ENCODE data around the gene APH1A. TPM values are rescaled to one million over a fixed set of nuclear protein-coding genes. Genes with fewer than 3 reads are reported as not detected.
A peak's percentile ranks its signal among the peaks of the same experiment; 100 is the strongest.
"Not testable (repeated sequence)": the region's sequence is repeated elsewhere in the genome, so short reads cannot be mapped to it uniquely, and the experiment has no call there.

Gene APH1A
- total RNA-seq, 2 experiments from 2014 or later, result 142 to 144 TPM

DNA sequence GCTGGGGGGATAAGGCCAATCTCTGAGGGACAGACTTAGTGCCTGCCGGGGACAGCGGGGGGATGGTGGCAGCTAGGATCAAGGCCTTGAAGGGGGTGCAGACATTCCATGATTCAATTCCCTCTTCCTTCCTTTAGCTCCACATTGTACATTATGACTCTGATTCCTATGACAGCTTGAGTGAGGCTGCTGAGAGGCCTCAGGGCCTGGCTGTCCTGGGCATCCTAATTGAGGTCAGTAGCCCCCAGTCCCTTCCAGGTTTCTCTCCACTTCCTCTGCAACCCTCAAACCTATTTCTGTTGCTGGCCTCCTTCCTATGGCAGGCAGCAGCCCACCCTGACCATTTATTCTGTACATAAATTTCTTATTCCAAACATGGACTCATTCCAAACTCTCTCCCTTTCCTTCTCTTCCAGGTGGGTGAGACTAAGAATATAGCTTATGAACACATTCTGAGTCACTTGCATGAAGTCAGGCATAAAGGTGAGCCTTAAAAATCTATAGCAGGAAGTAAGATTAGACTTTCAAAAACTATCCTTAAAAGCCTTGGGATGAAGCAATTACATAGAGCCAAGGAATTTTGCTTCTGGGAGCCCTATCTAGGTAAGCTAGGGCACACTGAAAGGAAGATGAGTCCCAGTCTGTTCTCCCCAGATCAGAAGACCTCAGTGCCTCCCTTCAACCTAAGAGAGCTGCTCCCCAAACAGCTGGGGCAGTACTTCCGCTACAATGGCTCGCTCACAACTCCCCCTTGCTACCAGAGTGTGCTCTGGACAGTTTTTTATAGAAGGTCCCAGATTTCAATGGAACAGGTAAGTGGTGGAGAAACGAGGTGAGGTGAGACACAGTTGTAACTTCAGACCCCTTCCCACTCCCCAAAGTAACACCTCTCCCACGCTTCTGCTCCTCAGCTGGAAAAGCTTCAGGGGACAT lies 6.2 kb downstream of the APH1A start:
- DNase-seq, result no peak
- ChIA-PET POLR2A (interaction anchor here (0.5 to 2.3 kb wide), 8 partner anchors 10 to 307 kb away, joined by 3 to 6 read pairs (median 3); partner anchors contain the start of gene C1orf54), CTCF (interaction anchor here (0.5 to 1.3 kb wide), 3 partner anchors 11 to 837 kb away, joined by 3 to 4 read pairs (median 4); no protein-coding TSS in a partner anchor)
- H3K36me3 Mint-ChIP-seq (ENCODE audit: low read depth), result peaks cover 31% of the 10 kb centered on the region
- H3K27ac Mint-ChIP-seq, result no peak overlapping the region
- H3K4me1 Mint-ChIP-seq, result peaks cover 23% of the 10 kb centered on the region
- H3K9me3 Mint-ChIP-seq, result no peaks in the 10 kb centered on the region
- H3K4me3 Mint-ChIP-seq, result no peak overlapping the region
- peaks cover 28% of the 10 kb centered on the region for H3K27me3 Mint-ChIP-seq

DNA sequence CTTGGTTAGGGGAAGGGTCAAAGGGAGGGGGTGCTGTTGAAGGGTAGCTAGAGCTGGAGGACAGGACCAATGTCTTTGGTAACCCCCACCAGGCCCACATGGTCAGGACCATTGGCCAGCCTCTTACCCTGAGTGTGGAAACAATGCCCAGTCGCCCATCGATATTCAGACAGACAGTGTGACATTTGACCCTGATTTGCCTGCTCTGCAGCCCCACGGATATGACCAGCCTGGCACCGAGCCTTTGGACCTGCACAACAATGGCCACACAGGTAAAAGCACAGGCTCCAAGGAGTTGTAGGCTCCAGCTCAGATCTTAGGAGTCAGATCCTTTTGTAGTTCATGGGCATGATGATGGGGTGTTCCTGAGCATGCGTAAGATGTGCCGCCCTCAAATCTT lies 7.4 kb downstream of the APH1A start:
- ChIA-PET CTCF (interaction anchor here (1.2 kb wide), 1 partner anchor 13 kb away, joined by 3 read pairs; no protein-coding TSS in a partner anchor), POLR2A (interaction anchor here (1.2 to 2.3 kb wide), 4 partner anchors 11 to 26 kb away, joined by 3 to 6 read pairs (median 4); partner anchors contain the start of gene C1orf54)
- Mint-ChIP-seq H3K27me3 (peaks cover 41% of the 10 kb centered on the region), H3K4me3 (no peak overlapping the region), H3K36me3 (ENCODE audit: low read depth) (peaks cover 18% of the 10 kb centered on the region), H3K4me1 (peaks cover 18% of the 10 kb centered on the region), H3K9me3 (no peaks in the 10 kb centered on the region), H3K27ac (no peak overlapping the region)
- no peak for DNase-seq

DNA sequence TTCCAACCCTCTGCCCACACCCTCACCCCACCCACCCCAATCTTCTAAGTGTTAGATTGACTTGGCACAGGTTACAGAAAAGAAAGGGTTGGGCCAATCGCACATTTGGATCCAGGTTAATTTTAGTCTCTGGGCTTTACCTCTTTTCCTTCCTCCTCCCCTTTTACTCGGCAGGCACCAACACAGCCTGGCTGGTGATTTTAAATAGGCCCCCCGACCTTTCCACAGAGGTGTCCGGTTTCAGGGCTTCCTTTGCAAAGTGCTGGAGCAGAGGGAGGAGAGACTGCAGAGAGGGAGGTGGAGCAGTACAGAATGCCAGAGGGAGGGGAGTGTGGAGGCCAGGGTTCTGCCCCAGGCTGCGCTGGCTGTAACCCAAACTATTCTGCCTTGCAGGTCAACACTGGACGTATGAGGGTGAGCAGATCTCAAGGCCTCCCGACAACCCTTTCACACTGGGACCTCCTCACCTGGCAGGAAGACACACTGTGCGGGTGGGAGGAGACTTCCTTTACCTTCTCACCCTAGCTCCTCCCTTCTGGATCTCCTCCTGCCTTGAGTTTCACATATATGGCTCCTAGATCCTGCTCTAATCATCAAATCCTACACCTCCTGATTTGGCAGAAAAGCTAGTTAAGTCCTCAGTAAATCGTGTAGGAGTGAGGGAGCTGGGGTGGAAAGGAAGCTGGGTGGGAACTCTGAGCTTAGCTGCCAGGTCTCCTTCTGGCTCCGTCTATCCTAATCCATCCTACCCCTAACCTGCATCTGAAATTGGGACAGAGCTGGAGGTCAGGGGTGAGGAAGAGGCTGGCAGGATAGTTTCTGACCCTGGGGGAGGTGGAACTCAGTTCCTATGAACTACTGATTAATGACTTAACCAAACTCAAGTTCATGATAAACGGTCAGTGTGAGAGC lies 8.8 kb downstream of the APH1A start:
- Mint-ChIP-seq H3K9me3 (no peaks in the 10 kb centered on the region), H3K27me3 (peaks cover 46% of the 10 kb centered on the region), H3K4me1 (peaks cover 19% of the 10 kb centered on the region), H3K27ac (no peak overlapping the region), H3K36me3 (ENCODE audit: low read depth) (peaks cover 4% of the 10 kb centered on the region), H3K4me3 (no peak overlapping the region)
- CTCF ChIA-PET, result interaction anchor here (1.2 kb wide), 1 partner anchor 12 kb away, joined by 3 read pairs; no protein-coding TSS in a partner anchor
- POLR2A ChIA-PET, result interaction anchor here (0.9 to 2.3 kb wide), 4 partner anchors 9 to 23 kb away, joined by 3 to 6 read pairs (median 4); partner anchors contain the start of gene APH1A
- DNase-seq, result no peak

DNA sequence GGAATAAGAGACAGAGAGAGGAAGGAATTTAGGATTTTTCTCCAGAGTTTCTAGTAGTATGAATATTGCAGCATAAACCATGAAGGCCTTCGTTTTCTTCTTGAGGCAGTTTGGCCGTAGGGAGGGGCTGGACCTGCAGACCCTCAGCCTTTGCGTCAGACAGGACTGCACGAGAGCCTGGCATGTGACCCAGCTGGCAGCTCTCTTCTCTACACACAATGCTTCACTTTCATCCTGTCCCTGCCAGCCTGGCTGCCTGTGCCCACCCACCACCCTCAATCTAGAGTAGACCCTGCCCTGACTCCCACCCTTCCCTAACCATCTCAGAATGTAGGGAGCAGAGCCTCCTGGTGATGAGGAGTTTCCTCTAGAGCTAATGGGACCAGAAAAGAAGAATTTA lies 9.6 kb downstream of the APH1A start:
- ChIA-PET CTCF (no interaction called here), POLR2A (interaction anchor here (1.0 to 1.3 kb wide), 3 partner anchors 9 to 22 kb away, joined by 3 to 4 read pairs (median 4); partner anchors contain the start of gene APH1A)
- H3K9me3 Mint-ChIP-seq, result no peaks in the 10 kb centered on the region
- no peak overlapping the region for H3K27ac Mint-ChIP-seq
- H3K27me3 Mint-ChIP-seq, result peaks cover 46% of the 10 kb centered on the region
- peaks cover 19% of the 10 kb centered on the region for H3K4me1 Mint-ChIP-seq
- no peak for DNase-seq
- no peaks in the 10 kb centered on the region for H3K36me3 Mint-ChIP-seq (ENCODE audit: low read depth)
- no peak overlapping the region for H3K4me3 Mint-ChIP-seq

DNA sequence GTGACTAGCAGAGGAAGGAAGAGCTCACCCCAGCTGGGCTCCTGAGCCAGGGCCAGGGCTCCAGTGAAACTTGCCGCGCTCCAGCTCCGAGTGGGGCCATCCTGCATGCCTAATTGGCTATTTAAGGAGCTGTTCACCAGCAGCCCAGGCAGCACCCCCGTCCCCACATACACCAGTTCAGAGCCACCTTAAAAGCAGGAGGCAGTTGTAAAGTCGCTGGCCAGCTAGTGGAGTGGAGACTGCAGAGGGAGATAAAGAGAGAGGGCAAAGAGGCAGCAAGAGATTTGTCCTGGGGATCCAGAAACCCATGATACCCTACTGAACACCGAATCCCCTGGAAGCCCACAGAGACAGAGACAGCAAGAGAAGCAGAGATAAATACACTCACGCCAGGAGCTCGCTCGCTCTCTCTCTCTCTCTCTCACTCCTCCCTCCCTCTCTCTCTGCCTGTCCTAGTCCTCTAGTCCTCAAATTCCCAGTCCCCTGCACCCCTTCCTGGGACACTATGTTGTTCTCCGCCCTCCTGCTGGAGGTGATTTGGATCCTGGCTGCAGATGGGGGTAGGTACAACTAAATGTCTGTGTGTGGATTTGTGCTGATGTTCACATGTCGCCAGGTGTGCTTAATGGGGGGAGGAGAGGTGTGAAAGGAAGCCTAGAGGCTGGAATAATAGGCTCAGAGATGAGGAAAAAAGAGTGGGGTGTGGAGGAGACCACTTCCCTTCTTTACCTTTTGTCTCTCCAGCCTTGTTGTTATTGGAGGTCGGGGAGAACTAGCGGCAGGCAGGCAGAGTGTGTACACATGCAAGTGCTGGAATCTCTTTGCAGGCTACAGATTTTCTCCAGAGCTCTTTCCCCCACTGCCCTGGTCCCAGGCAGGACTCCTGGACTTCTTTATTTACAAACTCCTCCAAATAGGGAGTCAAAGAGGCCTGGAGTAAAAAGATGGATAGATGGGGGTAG lies 10.9 kb downstream of the APH1A start, which contains the start of gene CA14:
TSS of gene CA14 (plus strand) at position 151 of the 962 bp plus-strand sequence. CDS start at position 506, 355 bp downstream.
- no peak for DNase-seq
- Mint-ChIP-seq H3K9me3 (no peaks in the 10 kb centered on the region), H3K36me3 (ENCODE audit: low read depth) (no peaks in the 10 kb centered on the region), H3K27me3 (peaks cover 51% of the 10 kb centered on the region), H3K27ac (no peak within 1 kb of the TSS), H3K4me1 (peaks cover 19% of the 10 kb centered on the region), H3K4me3 (no peak within 1 kb of the TSS)
- ChIA-PET CTCF (interaction anchor here (5.6 kb wide), 1 partner anchor 22 kb away, joined by 63 read pairs; the partner anchor contains the start of gene CIART), POLR2A (interaction anchor here (0.6 to 1.4 kb wide), 6 partner anchors 8 to 727 kb away, joined by 3 to 7 read pairs (median 3); partner anchors contain the start of genes ANP32E, APH1A and RPRD2)

DNA sequence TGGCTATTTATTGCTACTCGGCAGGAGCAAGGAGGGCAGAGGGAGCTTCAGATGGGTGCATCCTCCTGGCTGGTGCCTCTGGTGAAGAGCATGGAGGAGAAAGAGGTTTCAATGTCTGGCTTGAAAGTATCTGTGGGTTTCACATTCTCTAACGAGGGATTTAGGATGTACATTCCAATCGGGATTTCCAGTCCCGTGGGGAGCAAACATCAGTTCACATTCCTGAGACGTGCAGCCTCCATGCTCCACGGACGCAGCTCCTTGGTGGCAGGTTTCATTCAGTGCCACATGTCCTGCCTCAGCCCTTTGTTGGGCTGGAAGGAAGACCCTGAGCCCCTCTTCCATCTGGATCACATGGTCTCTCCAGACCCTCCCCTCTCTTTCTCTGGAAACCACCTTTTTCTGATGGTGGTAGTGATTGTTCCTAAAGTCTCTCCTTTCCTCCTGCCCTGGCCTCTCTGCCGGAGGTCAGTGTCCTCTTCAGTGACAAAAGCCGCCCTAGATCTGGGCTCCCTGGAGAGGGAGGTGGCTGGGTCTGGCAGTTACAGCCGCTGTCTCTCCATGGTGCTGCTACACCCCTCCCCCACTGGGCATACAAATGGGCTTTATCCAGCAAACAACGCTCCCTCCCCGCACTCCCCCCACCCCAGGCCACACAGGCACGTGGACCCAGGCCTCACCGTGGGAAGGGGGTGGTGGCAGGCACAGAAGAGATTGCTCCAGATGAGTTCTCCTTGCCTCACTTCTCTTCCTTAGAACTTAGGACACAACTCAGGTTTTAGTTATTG lies 12.1 kb downstream of the APH1A start:
- Mint-ChIP-seq H3K4me1 (peaks cover 19% of the 10 kb centered on the region), H3K27ac (no peak overlapping the region), H3K4me3 (no peak overlapping the region), H3K9me3 (no peaks in the 10 kb centered on the region), H3K27me3 (peaks cover 51% of the 10 kb centered on the region), H3K36me3 (ENCODE audit: low read depth) (no peaks in the 10 kb centered on the region)
- no peak for DNase-seq
- ChIA-PET CTCF (interaction anchor here (0.7 to 5.6 kb wide), 29 partner anchors 7 to 348 kb away, joined by 3 to 63 read pairs (median 4); partner anchors contain the start of genes APH1A, CIART, FALEC and RPRD2), POLR2A (interaction anchor here (0.9 to 1.8 kb wide), 13 partner anchors 9 to 305 kb away, joined by 3 to 10 read pairs (median 4); partner anchors contain the start of genes ANP32E, APH1A, C1orf54 and RPRD2)

DNA sequence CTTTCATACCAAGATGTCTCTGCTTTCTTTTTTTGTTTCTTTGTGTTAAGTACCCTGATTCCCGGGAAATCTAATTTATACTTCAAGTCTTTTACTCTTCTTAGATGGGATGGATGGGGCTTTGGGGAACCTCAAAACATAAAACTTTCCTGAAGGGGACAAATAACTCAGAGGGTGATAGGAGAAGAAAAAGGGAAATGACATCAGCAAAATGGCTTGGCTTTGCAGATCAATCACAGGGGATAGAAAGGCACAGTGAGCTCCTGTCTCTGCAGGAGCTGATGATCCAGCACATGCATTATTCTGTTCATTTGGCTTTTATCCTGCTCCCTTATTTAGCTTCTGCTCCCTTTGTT lies 12.6 kb downstream of the APH1A start:
- H3K27ac Mint-ChIP-seq, result no peak overlapping the region
- no peaks in the 10 kb centered on the region for H3K9me3 Mint-ChIP-seq
- no peaks in the 10 kb centered on the region for H3K36me3 Mint-ChIP-seq (ENCODE audit: low read depth)
- no peak for DNase-seq
- ChIA-PET CTCF (interaction anchor here (0.7 to 5.6 kb wide), 32 partner anchors 8 to 739 kb away, joined by 3 to 63 read pairs (median 4); partner anchors contain the start of genes APH1A, CIART, FALEC and RPRD2), POLR2A (interaction anchor here (0.6 to 1.8 kb wide), 10 partner anchors 9 to 306 kb away, joined by 3 to 10 read pairs (median 4); partner anchors contain the start of genes APH1A, C1orf54 and RPRD2)
- H3K4me1 Mint-ChIP-seq, result peaks cover 19% of the 10 kb centered on the region
- H3K27me3 Mint-ChIP-seq, result peaks cover 51% of the 10 kb centered on the region
- peak overlapping the region; percentile 24 for H3K4me3 Mint-ChIP-seq

DNA sequence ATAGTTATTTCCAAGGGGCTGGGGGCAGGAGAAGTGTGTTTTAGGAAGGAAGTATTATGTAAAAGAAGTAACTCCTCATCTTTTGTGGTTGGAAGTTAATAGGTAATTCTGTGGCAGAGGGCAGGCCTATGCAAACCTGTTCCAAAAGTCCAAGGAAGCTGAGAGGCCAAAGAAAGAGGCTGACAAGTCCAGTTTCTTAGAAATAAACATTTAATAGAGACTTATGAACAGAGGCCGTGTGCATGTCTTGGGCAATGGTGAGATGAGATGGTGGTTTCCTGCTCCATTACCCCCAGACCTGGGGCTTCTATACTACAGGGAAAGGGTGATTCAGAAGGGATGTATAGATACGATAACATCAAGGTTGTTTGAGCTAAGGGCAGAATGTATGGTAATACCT lies 18.9 kb downstream of the APH1A start:
- Mint-ChIP-seq H3K27me3 (peaks cover 9% of the 10 kb centered on the region), H3K36me3 (ENCODE audit: low read depth) (no peaks in the 10 kb centered on the region), H3K27ac (no peak overlapping the region), H3K4me3 (no peak overlapping the region), H3K4me1 (peaks cover 3% of the 10 kb centered on the region), H3K9me3 (no peaks in the 10 kb centered on the region)
- no peak for DNase-seq
- ChIA-PET CTCF (no interaction called here), POLR2A (interaction anchor here (1.2 to 1.6 kb wide), 4 partner anchors 8 to 19 kb away, joined by 3 to 4 read pairs (median 4); partner anchors contain the start of gene APH1A)

DNA sequence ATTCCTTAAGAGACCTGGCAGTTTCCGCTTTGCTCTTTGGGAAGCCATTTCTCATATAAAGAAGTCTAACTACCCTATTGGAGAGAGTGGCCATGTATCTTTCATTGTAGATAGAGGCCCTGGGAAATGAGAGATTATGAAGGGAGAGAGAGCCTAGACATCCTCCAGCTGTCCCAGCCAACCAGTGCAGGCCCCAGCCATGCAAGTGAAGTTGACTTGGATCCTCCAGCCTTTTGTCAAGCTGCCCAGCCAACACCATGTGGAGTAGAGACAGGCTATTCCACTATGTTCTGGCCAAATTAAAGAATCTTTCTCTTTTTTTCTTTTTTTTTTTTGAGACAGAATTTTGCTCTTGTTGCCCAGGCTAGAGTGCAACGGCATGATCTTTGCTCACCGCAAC lies 25.8 kb downstream of the APH1A start:
- no peaks in the 10 kb centered on the region for H3K9me3 Mint-ChIP-seq
- H3K4me1 Mint-ChIP-seq, result no peaks in the 10 kb centered on the region
- peaks cover 4% of the 10 kb centered on the region for H3K27me3 Mint-ChIP-seq
- no peak overlapping the region for H3K4me3 Mint-ChIP-seq
- no peak overlapping the region for H3K27ac Mint-ChIP-seq
- no peak for DNase-seq
- no peaks in the 10 kb centered on the region for H3K36me3 Mint-ChIP-seq (ENCODE audit: low read depth)
- ChIA-PET CTCF (no interaction called here), POLR2A (no interaction called here)

DNA sequence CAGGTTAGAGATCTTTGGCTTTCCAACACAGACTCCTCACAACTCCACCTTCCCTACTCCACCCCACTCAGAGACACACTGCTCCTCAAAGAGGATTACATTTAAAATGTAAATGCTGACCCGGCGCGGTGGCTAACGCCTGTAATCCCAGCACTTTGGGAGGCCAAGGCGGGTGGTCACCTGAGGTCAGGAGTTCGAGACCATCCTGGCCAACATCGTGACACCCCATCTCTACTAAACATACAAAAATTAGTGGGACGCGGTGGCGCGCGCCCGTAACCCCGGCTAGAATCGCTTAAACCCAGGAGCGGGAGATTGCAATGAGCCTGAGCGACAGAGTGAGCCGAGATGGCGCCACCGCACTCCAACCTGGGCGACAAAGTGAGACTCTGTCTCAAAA lies 31.1 kb downstream of the APH1A start:
- CTCF ChIA-PET, result no interaction called here
- POLR2A ChIA-PET, result no interaction called here
- Mint-ChIP-seq H3K9me3 (no peaks in the 10 kb centered on the region), H3K4me3 (no peak overlapping the region), H3K27ac (no peak overlapping the region), H3K36me3 (ENCODE audit: low read depth) (peaks cover 17% of the 10 kb centered on the region), H3K27me3 (no peaks in the 10 kb centered on the region), H3K4me1 (peaks cover 16% of the 10 kb centered on the region)
- no peak for DNase-seq

DNA sequence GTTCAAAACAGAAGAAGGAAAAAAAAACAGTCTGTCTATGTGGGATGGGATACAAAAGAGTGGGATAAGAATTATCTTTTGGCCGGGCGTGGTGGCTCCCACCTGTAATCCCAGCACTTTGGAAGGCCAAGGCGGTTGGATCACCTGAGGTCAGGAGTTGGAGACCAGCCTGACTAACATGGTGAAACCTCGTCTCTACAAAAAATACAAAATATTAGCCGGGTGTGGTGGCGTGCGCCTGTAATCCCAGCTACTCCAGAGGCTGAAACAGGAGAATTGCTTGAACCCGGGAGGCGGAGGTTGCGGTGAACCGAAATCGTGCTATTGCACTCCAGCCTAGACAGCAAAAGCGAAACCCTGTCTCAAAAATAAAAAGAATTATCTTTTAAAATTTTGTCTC lies 31.6 kb downstream of the APH1A start:
- peaks cover 18% of the 10 kb centered on the region for H3K4me1 Mint-ChIP-seq

More for the DNA sequence above, 31.6 kb downstream of the APH1A start:
- DNase-seq, H3K4me3 Mint-ChIP-seq, H3K27ac Mint-ChIP-seq, H3K27me3 Mint-ChIP-seq, H3K9me3 Mint-ChIP-seq: not testable (repeated sequence)
- peaks cover 17% of the 10 kb centered on the region for H3K36me3 Mint-ChIP-seq (ENCODE audit: low read depth)
- POLR2A ChIA-PET, result interaction anchor here (0.5 to 4.5 kb wide), 9 partner anchors 19 to 350 kb away, joined by 3 to 50 read pairs (median 4); partner anchors contain the start of genes APH1A, CA14 and RPRD2
- CTCF ChIA-PET, result interaction anchor here (1.7 kb wide), 1 partner anchor 127 kb away, joined by 5 read pairs; the partner anchor contains the start of gene RPRD2
